ENCODE measurements around the gene PIGV. TPM values are rescaled to one million over a fixed set of nuclear protein-coding genes. Genes with fewer than 3 reads are reported as not detected.
A peak's percentile ranks its signal among the peaks of the same experiment; 100 is the strongest.

The PIGV gene
- total RNA-seq, 4 donors from 2014 or later = 11.8 to 15.2 (median 13.7) TPM

DNA sequence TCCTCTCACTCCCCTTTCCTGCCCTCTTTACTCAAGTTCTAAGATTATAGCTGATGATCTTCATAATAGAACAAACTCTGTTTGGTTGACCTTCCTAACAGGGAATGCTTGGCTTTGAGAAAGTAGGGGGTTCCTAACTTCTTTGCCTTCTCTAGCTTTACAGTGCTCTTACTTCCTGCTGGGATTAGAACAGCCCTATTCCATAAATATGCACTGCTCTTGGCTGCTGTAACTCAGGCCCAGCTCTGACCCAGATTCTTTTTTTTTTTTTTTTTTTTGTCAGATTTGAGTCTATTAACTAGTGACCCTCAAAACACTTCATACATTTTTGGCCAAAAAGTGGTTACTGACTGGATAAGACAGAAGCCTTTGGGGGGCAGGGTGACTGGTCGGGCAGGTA is 39.4 kb upstream of the PIGV start:
- Histone ChIP-seq H3K36me3 (peaks cover 6 to 36% (median 26%) of the 10 kb centered on the region in 4 donors), H3K4me3 (no peak overlapping the region), H3K27me3 (no peaks in the 10 kb centered on the region), H3K4me1 (peaks cover 78 to 88% (median 83%) of the 10 kb centered on the region in 4 donors), H3K9me3 (no peaks in the 10 kb centered on the region), H3K27ac (replicated peaks in 1 of 4) (peak overlapping the region in 1 of 4 donors; percentile 19)
- WGBS = 78% methylated on average over 1 of the region's 1 CpG
- TF ChIP-seq POLR2AphosphoS5 (IDR thresholded peaks at IDR 0.05) (no peak), EP300 (IDR thresholded peaks at IDR 0.05) (no peak), CTCF (IDR thresholded peaks at IDR 0.05) (no peak)
- intact Hi-C loops (cut with DNase I) = no loop called here
- DNase-seq (ENCODE audit: extremely low spot score) = no peak

- Histone ChIP-seq H3K4me1 (peaks cover 76 to 88% (median 81%) of the 10 kb centered on the region in 4 donors), H3K27me3 (no peaks in the 10 kb centered on the region), H3K36me3 (peaks cover 6 to 35% (median 24%) of the 10 kb centered on the region in 4 donors), H3K9me3 (no peaks in the 10 kb centered on the region), H3K4me3 (no peak overlapping the region), H3K27ac (replicated peaks in 1 of 4) (no peak overlapping the region)
- no peak for DNase-seq (ENCODE audit: extremely low spot score)
- 76% methylated on average over 5 of the region's 5 CpGs for WGBS
- intact Hi-C loops (cut with DNase I) = no loop called here
- TF ChIP-seq POLR2A (IDR thresholded peaks at IDR 0.05; ENCODE audit: low read depth) (no peak), CTCF (IDR thresholded peaks at IDR 0.05) (no peak), EP300 (IDR thresholded peaks at IDR 0.05) (no peak), POLR2AphosphoS5 (IDR thresholded peaks at IDR 0.05) (no peak)
Measured at GRCh38 chr1:26749458-26749857, 38.3 kb upstream of the PIGV start.

GRCh38 chr1:26750428-26750827 is 37.3 kb upstream of the PIGV start:
- TF ChIP-seq CTCF (IDR thresholded peaks at IDR 0.05) (no peak), EP300 (IDR thresholded peaks at IDR 0.05) (no peak), POLR2A (IDR thresholded peaks at IDR 0.05; ENCODE audit: low read depth) (no peak), POLR2AphosphoS5 (IDR thresholded peaks at IDR 0.05) (no peak)
- intact Hi-C loops (cut with DNase I) = no loop called here
- no peak for DNase-seq (ENCODE audit: extremely low spot score)
- Histone ChIP-seq H3K9me3 (no peaks in the 10 kb centered on the region), H3K4me1 (peaks cover 66 to 88% (median 74%) of the 10 kb centered on the region in 4 donors), H3K27me3 (no peaks in the 10 kb centered on the region), H3K4me3 (no peak overlapping the region), H3K27ac (replicated peaks in 1 of 4) (no peak overlapping the region), H3K36me3 (peaks cover 6 to 26% (median 22%) of the 10 kb centered on the region in 4 donors)
- WGBS = 86% methylated on average over 1 of the region's 1 CpG

DNA sequence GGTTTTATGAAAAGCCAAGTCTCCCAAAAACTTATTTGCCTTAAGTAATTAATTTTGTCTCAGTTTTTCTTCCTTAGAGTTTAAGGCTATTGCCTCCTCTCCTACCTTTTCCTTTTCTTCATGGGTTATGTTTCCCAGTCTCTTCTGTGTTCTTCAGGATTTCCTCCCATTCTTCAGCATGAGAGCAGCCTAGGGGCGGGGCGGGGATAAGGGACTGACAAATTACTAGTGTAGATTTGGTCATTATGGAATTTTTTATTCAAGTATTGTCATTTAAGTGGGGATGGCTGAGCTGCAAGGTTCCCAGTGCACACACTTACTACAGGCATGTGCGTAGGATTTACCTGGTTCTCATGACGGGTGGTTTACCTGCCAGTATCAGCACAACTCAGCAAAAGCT is 35.2 kb upstream of the PIGV start:
- DNase-seq (ENCODE audit: extremely low spot score) = no peak
- intact Hi-C loops (cut with DNase I) = no loop called here

More for the DNA sequence above, 35.2 kb upstream of the PIGV start:
- Histone ChIP-seq H3K27me3 (no peaks in the 10 kb centered on the region), H3K4me3 (no peak overlapping the region), H3K9me3 (no peaks in the 10 kb centered on the region), H3K36me3 (peaks cover 6 to 20% (median 14%) of the 10 kb centered on the region in 4 donors), H3K27ac (replicated peaks in 1 of 4) (peak overlapping the region; percentile 29 to 60 (median 40)), H3K4me1 (peaks cover 51 to 77% (median 61%) of the 10 kb centered on the region in 4 donors)
- 91% methylated on average over 4 of the region's 4 CpGs for WGBS
- TF ChIP-seq POLR2A (IDR thresholded peaks at IDR 0.05; ENCODE audit: low read depth) (no peak), CTCF (IDR thresholded peaks at IDR 0.05) (no peak), EP300 (IDR thresholded peaks at IDR 0.05) (no peak), POLR2AphosphoS5 (IDR thresholded peaks at IDR 0.05) (peak in 1 of 2 donors; percentile 17)

Measured in esophagus muscularis mucosa (tissue), 4 donors.